Subcutaneous adipose tissue (tissue), 4 donors: ENCODE data around the gene PDCD11. TPM values are rescaled to one million over a fixed set of nuclear protein-coding genes. Genes with fewer than 3 reads are reported as not detected.

ENCODE experiments used
- CTCF ChIP-seq: fragments of 450-650 bp; IDR thresholded peaks from one replicate; pipeline ENCODE4 v1.5.1; 2016; ENCODE audit warnings: low read depth, mild to moderate bottlenecking, control low read depth, antibody characterized with exemption, moderate library complexity
- total RNA-seq, 4 donors: library from RNA; depleted of rRNA; stranded (reverse); fragments of >200 nt; gene quantifications; one replicate each; pipeline ENCODE4 v1.1.0, GENCODE V29; 2016

The PDCD11 gene
- total RNA-seq, 4 donors from 2014 or later: 12.2 to 15.2 (median 13.7) TPM

- no peak for TF ChIP-seq CTCF
These were observed 63.2 kb downstream of the PDCD11 start for GRCh38 chr10:103459615-103460014.

GRCh38 chr10:103463499-103463898 is 67.1 kb downstream of the PDCD11 start:
- no peak for TF ChIP-seq CTCF

- TF ChIP-seq CTCF: no peak
These were observed 69.2 kb downstream of the PDCD11 start for GRCh38 chr10:103465411-103466179.

GRCh38 chr10:103466734-103467133 is 70.3 kb downstream of the PDCD11 start:
- TF ChIP-seq CTCF: no peak

DNA sequence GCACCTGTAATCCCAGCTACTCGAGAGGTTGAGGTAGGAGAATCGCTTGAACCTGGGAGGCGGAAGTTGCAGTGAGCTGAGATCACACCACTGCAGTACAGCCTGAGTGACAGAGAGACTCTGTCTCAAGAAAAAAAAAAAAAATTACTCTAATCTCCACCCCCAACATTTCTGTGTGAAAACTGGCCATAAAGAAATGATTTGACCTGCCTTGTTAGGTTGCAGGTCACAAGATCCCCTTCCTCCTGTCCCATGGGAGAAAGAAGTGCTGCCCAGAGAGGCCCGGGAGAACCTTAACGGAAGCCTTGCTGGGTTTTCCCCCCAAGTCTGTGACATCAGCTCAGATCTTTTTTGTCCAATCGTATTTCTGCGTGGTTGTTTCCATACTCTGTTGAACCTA is 71.0 kb downstream of the PDCD11 start:
- TF ChIP-seq CTCF: no peak

DNA sequence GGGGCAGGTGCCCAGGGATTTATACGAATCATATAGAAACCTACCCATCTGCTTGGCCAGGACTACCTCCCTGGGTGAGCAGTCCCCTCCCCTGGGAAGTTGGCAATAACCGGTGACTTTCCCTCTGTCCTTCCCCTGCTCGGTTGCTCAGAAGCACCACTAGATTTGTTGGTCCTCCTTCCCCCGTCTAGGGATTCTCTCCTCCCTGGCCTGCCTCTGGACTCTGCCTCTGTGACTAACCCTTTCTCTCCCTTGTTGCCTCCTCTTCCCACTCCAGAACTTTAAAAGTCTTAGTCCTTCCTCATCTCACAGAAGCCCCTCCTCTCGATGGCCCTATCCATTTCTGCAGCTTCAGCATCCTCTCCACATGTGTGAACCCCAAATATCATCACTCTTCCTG is 72.8 kb downstream of the PDCD11 start:
- TF ChIP-seq CTCF: no peak

- no peak for TF ChIP-seq CTCF
These were observed 74.6 kb downstream of the PDCD11 start for GRCh38 chr10:103470761-103471653.
